Lung (tissue), 12 donors: ENCODE data around the gene ELFN1. TPM values are rescaled to one million over a fixed set of nuclear protein-coding genes. Genes with fewer than 3 reads are reported as not detected.

Experiments used
- ATAC-seq: fragments of 200-7000 bp; cut with Tn5 transposase; one replicate; pipeline ENCODE4 v1.9.1; 2020; ENCODE audit warnings: moderate number of reproducible peaks; ENCODE audit not compliant: insufficient read depth, low FRiP score
- DNase-seq, 3 donors: peaks; one replicate each; pipeline ENCODE4 v3.0.0-alpha.2; 2013 to 2017
- H3K27ac ChIP-seq, 2 donors: one replicate each; pipeline ENCODE4 v1.5.1; 2013; ENCODE audit warnings: mild to moderate bottlenecking in 2 of 2, moderate library complexity in 2 of 2, control low read depth in 1 of 2, inconsistent platforms in 1 of 2, low read depth in 1 of 2, low read length in 1 of 2
- H3K27me3 ChIP-seq, 3 donors: one replicate each; pipeline ENCODE4 v1.5.1; 2013; ENCODE audit warnings: low read length in 2 of 3; ENCODE audit not compliant: control insufficient read depth in 3 of 3, insufficient read depth in 3 of 3
- H3K36me3 ChIP-seq, 4 donors: one replicate each; pipeline ENCODE4 v1.5.1; 2013; ENCODE audit warnings: low read length in 4 of 4, mild to moderate bottlenecking in 1 of 4, moderate library complexity in 1 of 4; ENCODE audit not compliant: control insufficient read depth in 4 of 4, insufficient read depth in 4 of 4
- H3K4me1 ChIP-seq, 5 donors: one replicate each; pipeline ENCODE4 v1.5.1; 2013; ENCODE audit warnings: low read length in 5 of 5, mild to moderate bottlenecking in 2 of 5, moderate library complexity in 1 of 5; ENCODE audit not compliant: control insufficient read depth in 5 of 5, insufficient read depth in 5 of 5
- H3K4me3 ChIP-seq: one replicate; pipeline ENCODE4 v1.5.1; 2013; ENCODE audit warnings: mild to moderate bottlenecking, control low read depth, moderate library complexity
- H3K9ac ChIP-seq, 2 donors: one replicate each; pipeline ENCODE4 v1.5.1; 2013; ENCODE audit warnings: low read length in 2 of 2, control low read depth in 1 of 2; ENCODE audit not compliant: insufficient read depth in 1 of 2
- H3K9me3 ChIP-seq, 4 donors: one replicate each; pipeline ENCODE4 v1.5.1; 2013; ENCODE audit warnings: low read length in 3 of 4, mild to moderate bottlenecking in 1 of 4, moderate library complexity in 1 of 4; ENCODE audit not compliant: control insufficient read depth in 4 of 4, insufficient read depth in 3 of 4
- CTCF ChIP-seq: IDR thresholded peaks from 2 replicates; pipeline ENCODE4 v1.5.1; 2012; ENCODE audit warnings: mild to moderate bottlenecking; ENCODE audit errors: control extremely low read depth, extremely low read depth
- WGBS, 2 donors: extraction: QIAGEN DNeasy Blood & Tissue Kit; methylation state at CpG; one replicate each; pipeline ENCODE4 v1.1.7; 2013; 5-methylcytosine and 5-hydroxymethylcytosine counted together
- polyA plus RNA-seq, 2 donors: library from polyadenylated mRNA; stranded (reverse); fragments of 200-250 nt; gene quantifications; one replicate each; pipeline ENCODE4 v1.2.1, GENCODE V29; 2013
- total RNA-seq, 2 donors: library from RNA; depleted of rRNA in 1 of 2; stranded (reverse); fragments of >200 nt in 1 of 2; gene quantifications; one replicate each; pipeline ENCODE4 v1.2.1, GENCODE V29; 2014 to 2021
- donor health status: control.
- donor health status: control.
- donor health status: Bipolar disorder and iron deficiency.
- donor health status: healthy.
- donor health status: DM: yes; HTN: yes; CAD: no.

The ELFN1 gene
- total and polyA plus RNA-seq, 4 donors, result 0.43 to 1.4 (median 1.0) TPM

- ATAC-seq (no peak), DNase-seq (peak in 1 of 3 donors; percentile 7)
- no peaks in the 10 kb centered on the region for H3K4me1 ChIP-seq
- peaks cover 0 to 8% (median 0%) of the 10 kb centered on the region in 3 donors for H3K27me3 ChIP-seq
- no peaks in the 10 kb centered on the region for H3K36me3 ChIP-seq
- TF ChIP-seq CTCF, result no peak
- no peak overlapping the region for H3K4me3 ChIP-seq
- WGBS, 2 donors, result 95 to 98% methylated on average over 4 of the region's 4 CpGs
- no peak overlapping the region for H3K9ac ChIP-seq
- H3K27ac ChIP-seq, result no peak overlapping the region
- H3K9me3 ChIP-seq, result peaks cover 0 to 13% (median 0%) of the 10 kb centered on the region in 4 donors
These were observed 32.6 kb downstream of the ELFN1 start for GRCh38 chr7:1702652-1703051.

DNA sequence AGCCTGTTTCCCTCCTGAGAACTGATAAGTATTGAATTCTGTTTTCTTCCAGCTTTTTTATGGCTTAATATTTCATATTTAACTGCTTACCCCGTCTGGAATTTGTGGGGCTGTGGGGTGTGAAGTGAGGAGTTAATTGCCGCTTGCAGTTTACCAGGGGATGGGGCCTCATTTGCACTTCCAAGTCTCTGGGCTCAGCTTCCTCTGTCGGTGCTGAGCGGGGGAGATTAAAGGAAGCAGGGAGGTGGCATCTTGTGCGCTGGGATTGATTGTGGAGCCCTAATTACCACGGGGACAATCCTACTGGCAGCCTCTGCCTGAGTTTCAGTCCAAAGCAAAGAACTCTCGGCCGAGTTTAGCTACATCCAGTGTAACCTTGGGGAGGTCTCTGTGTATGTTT lies 33.4 kb downstream of the ELFN1 start:
- H3K9ac ChIP-seq, result no peak overlapping the region
- H3K27me3 ChIP-seq, result peaks cover 0 to 5% (median 0%) of the 10 kb centered on the region in 3 donors

GRCh38 chr7:1703871-1704810 lies 34.1 kb downstream of the ELFN1 start:
- DNase-seq (peak in 1 of 3 donors; percentile 7), ATAC-seq (no peak)
- H3K4me3 ChIP-seq, result no peak overlapping the region
- H3K36me3 ChIP-seq, result peaks cover 0 to 4% (median 0%) of the 10 kb centered on the region in 4 donors
- 81 to 87% methylated on average over 20 of the region's 20 CpGs for WGBS, 2 donors
- no peaks in the 10 kb centered on the region for H3K4me1 ChIP-seq
- TF ChIP-seq CTCF, result no peak
- no peak overlapping the region for H3K27ac ChIP-seq
- H3K9me3 ChIP-seq, result peaks cover 0 to 18% (median 1%) of the 10 kb centered on the region in 4 donors
- H3K9ac ChIP-seq, result no peak overlapping the region
- peaks cover 0 to 3% (median 0%) of the 10 kb centered on the region in 3 donors for H3K27me3 ChIP-seq

More for the DNA sequence above, 33.4 kb downstream of the ELFN1 start:
- WGBS, 2 donors, result 31 to 34% methylated on average over 8 of the region's 8 CpGs
- Histone ChIP-seq H3K27ac (no peak overlapping the region), H3K4me1 (no peaks in the 10 kb centered on the region), H3K9me3 (peaks cover 0 to 13% (median 0%) of the 10 kb centered on the region in 4 donors), H3K36me3 (no peaks in the 10 kb centered on the region), H3K4me3 (no peak overlapping the region)
- ATAC-seq (no peak), DNase-seq (peak in 1 of 3 donors; percentile 7)
- TF ChIP-seq CTCF, result no peak
